ENCODE data around the gene UBR4. TPM values are rescaled to one million over a fixed set of nuclear protein-coding genes. Genes with fewer than 3 reads are reported as not detected.

UBR4 gene
- total and polyA plus RNA-seq, 9 donors = 59.2 to 94.1 (median 73.7) TPM

GRCh38 chr1:19124273-19124672 is 85.8 kb downstream of the UBR4 start:
- Histone ChIP-seq H3K27me3 (ENCODE audit: control insufficient read depth, insufficient read depth, low read length) (no peaks in the 10 kb centered on the region), H3K9me3 (replicated peaks; ENCODE audit: control insufficient read depth, low read depth, low read length) (no peaks in the 10 kb centered on the region), H3K27ac (ENCODE audit: low read length) (no peak overlapping the region), H3K36me3 (ENCODE audit: control insufficient read depth, insufficient read depth, low read length) (peaks cover 91% of the 10 kb centered on the region), H3K4me3 (ENCODE audit: low read length) (no peak overlapping the region), H3K4me1 (ENCODE audit: control insufficient read depth, insufficient read depth, low read length) (no peaks in the 10 kb centered on the region)
- WGBS (ENCODE audit: insufficient coverage) = 81% methylated on average over 3 of the region's 5 CpGs
- no peak for DNase-seq

GRCh38 chr1:19123837-19124236 is 86.2 kb downstream of the UBR4 start:
- WGBS (ENCODE audit: insufficient coverage) = 60% methylated on average over 1 of the region's 1 CpG
- Histone ChIP-seq H3K27ac (ENCODE audit: low read length) (no peak overlapping the region), H3K4me3 (ENCODE audit: low read length) (no peak overlapping the region), H3K4me1 (ENCODE audit: control insufficient read depth, insufficient read depth, low read length) (no peaks in the 10 kb centered on the region), H3K27me3 (ENCODE audit: control insufficient read depth, insufficient read depth, low read length) (no peaks in the 10 kb centered on the region), H3K36me3 (ENCODE audit: control insufficient read depth, insufficient read depth, low read length) (peaks cover 88% of the 10 kb centered on the region), H3K9me3 (replicated peaks; ENCODE audit: control insufficient read depth, low read depth, low read length) (no peaks in the 10 kb centered on the region)
- no peak for DNase-seq

GRCh38 chr1:19122668-19123067 is 87.4 kb downstream of the UBR4 start:
- no peaks in the 10 kb centered on the region for H3K4me1 ChIP-seq (ENCODE audit: control insufficient read depth, insufficient read depth, low read length)
- H3K27me3 ChIP-seq (ENCODE audit: control insufficient read depth, insufficient read depth, low read length) = no peaks in the 10 kb centered on the region
- no peak overlapping the region for H3K4me3 ChIP-seq (ENCODE audit: low read length)
- H3K27ac ChIP-seq (ENCODE audit: low read length) = no peak overlapping the region
- DNase-seq = no peak
- H3K9me3 ChIP-seq (replicated peaks; ENCODE audit: control insufficient read depth, low read depth, low read length) = no peaks in the 10 kb centered on the region
- WGBS (ENCODE audit: insufficient coverage) = 83% methylated on average over 10 of the region's 10 CpGs
- H3K36me3 ChIP-seq (ENCODE audit: control insufficient read depth, insufficient read depth, low read length) = peaks cover 85% of the 10 kb centered on the region

GRCh38 chr1:19121192-19121591 is 88.9 kb downstream of the UBR4 start:
- H3K4me1 ChIP-seq (ENCODE audit: control insufficient read depth, insufficient read depth, low read length) = no peaks in the 10 kb centered on the region
- 89% methylated on average over 4 of the region's 7 CpGs for WGBS (ENCODE audit: insufficient coverage)
- no peak for DNase-seq

GRCh38 chr1:19120070-19120469 is 90.0 kb downstream of the UBR4 start:
- 97% methylated on average over 7 of the region's 7 CpGs for WGBS (ENCODE audit: insufficient coverage)
- no peaks in the 10 kb centered on the region for H3K9me3 ChIP-seq (replicated peaks; ENCODE audit: control insufficient read depth, low read depth, low read length)
- DNase-seq = no peak
- no peak overlapping the region for H3K4me3 ChIP-seq (ENCODE audit: low read length)
- no peaks in the 10 kb centered on the region for H3K4me1 ChIP-seq (ENCODE audit: control insufficient read depth, insufficient read depth, low read length)
- no peak overlapping the region for H3K27ac ChIP-seq (ENCODE audit: low read length)
- no peaks in the 10 kb centered on the region for H3K27me3 ChIP-seq (ENCODE audit: control insufficient read depth, insufficient read depth, low read length)
- H3K36me3 ChIP-seq (ENCODE audit: control insufficient read depth, insufficient read depth, low read length) = peaks cover 84% of the 10 kb centered on the region

More at GRCh38 chr1:19121192-19121591, 88.9 kb downstream of the UBR4 start:
- no peaks in the 10 kb centered on the region for H3K9me3 ChIP-seq (replicated peaks; ENCODE audit: control insufficient read depth, low read depth, low read length)
- no peaks in the 10 kb centered on the region for H3K27me3 ChIP-seq (ENCODE audit: control insufficient read depth, insufficient read depth, low read length)
- H3K4me3 ChIP-seq (ENCODE audit: low read length) = no peak overlapping the region
- H3K36me3 ChIP-seq (ENCODE audit: control insufficient read depth, insufficient read depth, low read length) = peaks cover 85% of the 10 kb centered on the region
- no peak overlapping the region for H3K27ac ChIP-seq (ENCODE audit: low read length)

GRCh38 chr1:19115082-19115808 is 94.8 kb downstream of the UBR4 start:
- WGBS (ENCODE audit: insufficient coverage) = 89% methylated on average over 4 of the region's 6 CpGs
- DNase-seq = no peak
- Histone ChIP-seq H3K27me3 (ENCODE audit: control insufficient read depth, insufficient read depth, low read length) (no peaks in the 10 kb centered on the region), H3K4me3 (ENCODE audit: low read length) (no peak overlapping the region), H3K4me1 (ENCODE audit: control insufficient read depth, insufficient read depth, low read length) (peaks cover 12% of the 10 kb centered on the region), H3K9me3 (replicated peaks; ENCODE audit: control insufficient read depth, low read depth, low read length) (no peaks in the 10 kb centered on the region), H3K27ac (ENCODE audit: low read length) (no peak overlapping the region), H3K36me3 (ENCODE audit: control insufficient read depth, insufficient read depth, low read length) (peaks cover 90% of the 10 kb centered on the region)

- DNase-seq = peak; percentile 38
- 83% methylated on average over 1 of the region's 4 CpGs for WGBS (ENCODE audit: insufficient coverage)
- Histone ChIP-seq H3K4me1 (ENCODE audit: control insufficient read depth, insufficient read depth, low read length) (peaks cover 18% of the 10 kb centered on the region), H3K27me3 (ENCODE audit: control insufficient read depth, insufficient read depth, low read length) (no peaks in the 10 kb centered on the region), H3K9me3 (replicated peaks; ENCODE audit: control insufficient read depth, low read depth, low read length) (no peaks in the 10 kb centered on the region), H3K36me3 (ENCODE audit: control insufficient read depth, insufficient read depth, low read length) (peaks cover 93% of the 10 kb centered on the region), H3K27ac (ENCODE audit: low read length) (no peak overlapping the region), H3K4me3 (ENCODE audit: low read length) (no peak overlapping the region)
Observed at GRCh38 chr1:19113697-19114092, 96.4 kb downstream of the UBR4 start.

GRCh38 chr1:19112891-19113696 is 97.0 kb downstream of the UBR4 start:
- WGBS (ENCODE audit: insufficient coverage) = 83% methylated on average over 1 of the region's 7 CpGs
- Histone ChIP-seq H3K27me3 (ENCODE audit: control insufficient read depth, insufficient read depth, low read length) (no peaks in the 10 kb centered on the region), H3K27ac (ENCODE audit: low read length) (no peak overlapping the region)

GRCh38 chr1:19110257-19110927 is 99.7 kb downstream of the UBR4 start:
- Histone ChIP-seq H3K4me3 (ENCODE audit: low read length) (no peak overlapping the region), H3K36me3 (ENCODE audit: control insufficient read depth, insufficient read depth, low read length) (peaks cover 92% of the 10 kb centered on the region), H3K4me1 (ENCODE audit: control insufficient read depth, insufficient read depth, low read length) (peaks cover 18% of the 10 kb centered on the region), H3K27ac (ENCODE audit: low read length) (peak overlapping the region; percentile 60), H3K9me3 (replicated peaks; ENCODE audit: control insufficient read depth, low read depth, low read length) (no peaks in the 10 kb centered on the region), H3K27me3 (ENCODE audit: control insufficient read depth, insufficient read depth, low read length) (no peaks in the 10 kb centered on the region)
- peak; percentile 56 for DNase-seq
- WGBS (ENCODE audit: insufficient coverage) = 64% methylated on average over 4 of the region's 11 CpGs

More at GRCh38 chr1:19112891-19113696, 97.0 kb downstream of the UBR4 start:
- H3K4me3 ChIP-seq (ENCODE audit: low read length) = no peak overlapping the region
- DNase-seq = no peak
- H3K4me1 ChIP-seq (ENCODE audit: control insufficient read depth, insufficient read depth, low read length) = peaks cover 18% of the 10 kb centered on the region
- peaks cover 96% of the 10 kb centered on the region for H3K36me3 ChIP-seq (ENCODE audit: control insufficient read depth, insufficient read depth, low read length)
- no peaks in the 10 kb centered on the region for H3K9me3 ChIP-seq (replicated peaks; ENCODE audit: control insufficient read depth, low read depth, low read length)

GRCh38 chr1:19109545-19109944 is 100.5 kb downstream of the UBR4 start:
- Histone ChIP-seq H3K36me3 (ENCODE audit: control insufficient read depth, insufficient read depth, low read length) (peaks cover 91% of the 10 kb centered on the region), H3K4me3 (ENCODE audit: low read length) (no peak overlapping the region), H3K9me3 (replicated peaks; ENCODE audit: control insufficient read depth, low read depth, low read length) (no peaks in the 10 kb centered on the region), H3K4me1 (ENCODE audit: control insufficient read depth, insufficient read depth, low read length) (peaks cover 18% of the 10 kb centered on the region), H3K27me3 (ENCODE audit: control insufficient read depth, insufficient read depth, low read length) (no peaks in the 10 kb centered on the region), H3K27ac (ENCODE audit: low read length) (peak overlapping the region; percentile 60)
- no CpG with 5 or more reads among the region's 3 CpGs for WGBS (ENCODE audit: insufficient coverage)
- DNase-seq = no peak

Measured in muscle of leg (tissue), 11 donors.